ENCODE results near the gene ARFIP1. TPM values are rescaled to one million over a fixed set of nuclear protein-coding genes. Genes with fewer than 3 reads are reported as not detected.

Gene ARFIP1, protein sequence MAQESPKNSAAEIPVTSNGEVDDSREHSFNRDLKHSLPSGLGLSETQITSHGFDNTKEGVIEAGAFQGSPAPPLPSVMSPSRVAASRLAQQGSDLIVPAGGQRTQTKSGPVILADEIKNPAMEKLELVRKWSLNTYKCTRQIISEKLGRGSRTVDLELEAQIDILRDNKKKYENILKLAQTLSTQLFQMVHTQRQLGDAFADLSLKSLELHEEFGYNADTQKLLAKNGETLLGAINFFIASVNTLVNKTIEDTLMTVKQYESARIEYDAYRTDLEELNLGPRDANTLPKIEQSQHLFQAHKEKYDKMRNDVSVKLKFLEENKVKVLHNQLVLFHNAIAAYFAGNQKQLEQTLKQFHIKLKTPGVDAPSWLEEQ
- 11.5 and 24.6 TPM in 2 replicates for polyA plus RNA-seq (2011; rRNA removed)
- polyA minus RNA-seq (2011; rRNA and poly(A)+ RNA removed): 10.2 and 10.9 TPM in 2 replicates

DNA sequence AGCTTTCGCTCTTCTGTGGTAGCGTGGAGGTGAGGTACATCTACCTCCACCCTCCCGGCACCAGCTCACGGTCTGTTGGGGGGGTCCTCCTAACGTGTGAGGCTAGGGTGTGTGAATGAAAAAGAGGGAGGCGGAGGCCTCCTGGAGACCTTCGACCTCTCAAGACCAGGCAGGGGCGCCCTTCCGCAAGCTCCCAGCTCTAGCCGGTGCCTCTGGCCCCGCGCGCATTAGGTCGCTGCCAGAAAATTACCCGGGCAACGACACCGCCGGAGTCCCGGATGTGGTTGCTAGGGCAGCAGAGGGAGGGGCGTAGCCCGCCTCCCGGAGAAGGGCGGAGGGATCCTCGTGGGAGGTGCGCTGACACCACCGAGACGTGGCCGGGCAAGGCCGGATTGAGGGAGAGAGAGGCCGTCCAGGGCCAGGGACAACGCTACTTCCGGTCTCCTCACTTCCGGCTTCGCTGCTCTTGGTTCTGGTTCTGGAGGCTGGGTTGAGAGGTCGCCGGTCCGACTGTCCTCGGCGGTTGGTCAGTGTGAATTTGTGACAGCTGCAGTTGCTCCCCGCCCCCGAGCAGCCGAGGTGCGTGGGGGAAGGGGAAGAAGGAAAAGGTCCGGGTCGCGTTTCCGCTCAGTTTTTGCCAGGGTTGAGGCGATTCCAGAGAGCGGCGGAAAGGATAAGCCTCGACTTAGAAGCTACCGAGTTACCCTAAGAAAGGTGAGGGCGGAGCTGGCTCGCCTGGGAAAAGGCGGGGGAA lies at the start of gene ARFIP1, which contains the start of gene TIGD4:
TSS of gene ARFIP1 (plus strand) at position 442 of the 754 bp plus-strand sequence. CDS start 49,680 bp downstream, outside the sequence.
TSS of gene TIGD4 (minus strand) at position 218 of the 754 bp plus-strand sequence. CDS start 8,726 bp downstream, outside the sequence.
- CTCF ChIA-PET: interaction anchor here (1.0 to 1.4 kb wide), 2 partner anchors 22 to 45 kb away, joined by 3 read pairs; no protein-coding TSS in a partner anchor

DNA sequence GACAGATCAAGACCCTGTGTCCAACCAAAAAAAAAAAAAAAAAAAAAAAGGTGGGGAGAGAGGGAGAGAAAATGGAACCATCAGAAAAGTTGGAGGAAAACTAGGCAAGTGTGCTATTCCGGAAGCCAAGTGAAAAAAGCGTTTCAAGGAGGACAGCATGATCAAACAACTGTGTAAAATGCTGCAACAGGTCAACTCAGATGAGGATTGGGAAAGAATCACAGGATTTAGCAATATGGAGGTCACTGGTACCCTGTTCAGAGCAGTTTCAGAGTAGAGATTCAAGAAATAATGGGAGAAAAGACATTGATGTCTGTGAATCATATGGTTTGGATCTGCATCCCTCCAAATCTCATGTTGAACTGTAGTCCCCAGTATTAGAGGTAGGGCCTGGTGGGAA lies 47.8 kb upstream of the ARFIP1 start:
- CTCF ChIA-PET: interaction anchor here (0.9 kb wide), 1 partner anchor 280 kb away, joined by 3 read pairs; no protein-coding TSS in a partner anchor
- Histone ChIP-seq H3K36me3 (ENCODE audit: control insufficient read depth, insufficient read depth, low read length) (no peaks in the 10 kb centered on the region), H3K27me3 (ENCODE audit: control insufficient read depth, insufficient read depth, low read length) (peaks cover 3% of the 10 kb centered on the region), H3K4me3 (ENCODE audit: low read depth, low read length) (no peak overlapping the region)
- TF ChIP-seq, protein P1, sequence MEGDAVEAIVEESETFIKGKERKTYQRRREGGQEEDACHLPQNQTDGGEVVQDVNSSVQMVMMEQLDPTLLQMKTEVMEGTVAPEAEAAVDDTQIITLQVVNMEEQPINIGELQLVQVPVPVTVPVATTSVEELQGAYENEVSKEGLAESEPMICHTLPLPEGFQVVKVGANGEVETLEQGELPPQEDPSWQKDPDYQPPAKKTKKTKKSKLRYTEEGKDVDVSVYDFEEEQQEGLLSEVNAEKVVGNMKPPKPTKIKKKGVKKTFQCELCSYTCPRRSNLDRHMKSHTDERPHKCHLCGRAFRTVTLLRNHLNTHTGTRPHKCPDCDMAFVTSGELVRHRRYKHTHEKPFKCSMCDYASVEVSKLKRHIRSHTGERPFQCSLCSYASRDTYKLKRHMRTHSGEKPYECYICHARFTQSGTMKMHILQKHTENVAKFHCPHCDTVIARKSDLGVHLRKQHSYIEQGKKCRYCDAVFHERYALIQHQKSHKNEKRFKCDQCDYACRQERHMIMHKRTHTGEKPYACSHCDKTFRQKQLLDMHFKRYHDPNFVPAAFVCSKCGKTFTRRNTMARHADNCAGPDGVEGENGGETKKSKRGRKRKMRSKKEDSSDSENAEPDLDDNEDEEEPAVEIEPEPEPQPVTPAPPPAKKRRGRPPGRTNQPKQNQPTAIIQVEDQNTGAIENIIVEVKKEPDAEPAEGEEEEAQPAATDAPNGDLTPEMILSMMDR (IDR thresholded peaks at IDR 0.05; ENCODE audit: insufficient read depth, low read depth, low read length): no peak
- DNase-seq (ENCODE audit: low read depth): no peak
- POLR2A ChIA-PET: no interaction called here

More for the DNA sequence above, at the start of gene ARFIP1, which contains the start of gene TIGD4:
- DNase-seq (ENCODE audit: low read depth): peak; percentile 80
- POLR2A ChIA-PET: no interaction called here
- TF ChIP-seq, protein P1 (IDR thresholded peaks at IDR 0.05; ENCODE audit: insufficient read depth, low read depth, low read length): 0 out of 2 replicates have a peak, but pooled peaks have one; percentile 22
- Histone ChIP-seq H3K27me3 (ENCODE audit: control insufficient read depth, insufficient read depth, low read length) (peaks cover 4% of the 10 kb centered on the region), H3K36me3 (ENCODE audit: control insufficient read depth, insufficient read depth, low read length) (no peaks in the 10 kb centered on the region), H3K4me3 (ENCODE audit: low read depth, low read length) (peak within 1 kb of the TSS; percentile 56)

DNA sequence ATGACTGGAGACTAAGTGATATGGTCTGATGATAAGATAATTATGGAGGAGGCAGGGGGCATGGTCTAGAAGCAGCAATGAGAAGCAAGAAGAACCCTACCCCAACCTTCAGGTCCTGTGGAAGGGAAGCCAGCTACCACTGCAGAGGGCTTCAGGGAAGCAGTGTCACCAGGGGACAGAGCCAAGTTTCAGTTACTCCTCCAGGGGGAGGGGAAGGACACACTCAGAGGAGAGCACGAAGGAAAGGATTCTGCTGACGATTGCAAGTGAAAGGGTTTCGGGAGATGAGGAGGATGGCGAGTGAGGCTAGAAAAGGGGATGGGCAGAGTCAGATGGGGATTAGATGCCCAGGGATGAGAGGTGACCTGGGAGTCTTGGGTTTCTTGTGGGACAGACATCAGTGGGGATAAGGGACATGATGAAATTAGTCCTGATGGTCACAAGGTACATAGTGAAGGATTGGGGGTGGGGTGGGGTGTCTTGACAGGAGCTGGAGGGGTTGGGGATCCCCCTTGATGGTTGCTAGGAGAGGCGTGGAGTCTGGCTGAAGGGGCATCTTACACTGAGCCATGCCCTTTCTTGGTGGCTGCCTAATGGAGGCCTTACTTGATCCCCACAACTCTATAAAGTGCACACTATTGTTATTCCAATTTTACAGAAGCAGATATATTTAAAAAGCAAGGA lies 45.6 kb upstream of the ARFIP1 start:
- H3K36me3 ChIP-seq (ENCODE audit: control insufficient read depth, insufficient read depth, low read length): no peaks in the 10 kb centered on the region
- DNase-seq (ENCODE audit: low read depth): no peak
- TF ChIP-seq, protein P1 (IDR thresholded peaks at IDR 0.05; ENCODE audit: insufficient read depth, low read depth, low read length): no peak
- CTCF ChIA-PET: interaction anchor here (1.0 to 2.8 kb wide), 4 partner anchors 19 to 87 kb away, joined by 3 to 9 read pairs (median 3); partner anchors contain the start of genes ARFIP1 and TIGD4
- POLR2A ChIA-PET: no interaction called here
- peaks cover 4% of the 10 kb centered on the region for H3K27me3 ChIP-seq (ENCODE audit: control insufficient read depth, insufficient read depth, low read length)
- H3K4me3 ChIP-seq (ENCODE audit: low read depth, low read length): no peak overlapping the region

DNA sequence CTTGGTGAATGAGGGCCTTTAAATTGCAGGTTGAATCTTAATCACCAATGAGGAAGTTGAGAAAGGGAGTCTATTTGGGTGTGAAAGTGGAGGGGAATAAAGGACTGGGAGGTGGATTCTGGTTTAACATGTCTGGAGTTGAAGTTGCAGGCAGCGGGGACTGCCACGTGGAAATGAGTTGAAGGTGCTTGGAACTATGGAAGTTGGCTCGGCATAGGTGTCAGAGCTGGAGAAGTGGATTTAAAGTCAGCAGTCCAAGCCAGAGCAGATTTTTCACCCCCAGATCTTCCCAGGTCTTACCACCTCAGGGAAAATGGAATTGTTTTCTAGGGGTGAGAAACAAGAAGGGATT lies 45.1 kb upstream of the ARFIP1 start:
- DNase-seq (ENCODE audit: low read depth): no peak
- TF ChIP-seq, protein P1 (IDR thresholded peaks at IDR 0.05; ENCODE audit: insufficient read depth, low read depth, low read length): no peak
- Histone ChIP-seq H3K36me3 (ENCODE audit: control insufficient read depth, insufficient read depth, low read length) (no peaks in the 10 kb centered on the region), H3K4me3 (ENCODE audit: low read depth, low read length) (no peak overlapping the region), H3K27me3 (ENCODE audit: control insufficient read depth, insufficient read depth, low read length) (peaks cover 4% of the 10 kb centered on the region)
- ChIA-PET POLR2A (no interaction called here), CTCF (interaction anchor here (0.6 to 2.8 kb wide), 9 partner anchors 16 to 286 kb away, joined by 3 to 9 read pairs (median 3); partner anchors contain the start of genes ARFIP1 and TIGD4)

Measured in BJ (cell line).